Body of pancreas (tissue), 4 donors: ENCODE results near the gene UROS.

Experiments
- CTCF ChIP-seq, 7 experiments: fragments of 450-650 bp in 4 of 7; fragments of 200-600 bp in 3 of 7; sonication (generic) in 3 of 7; IDR thresholded peaks; one replicate each; pipeline ENCODE4 v1.5.1; 2016 to 2019; ENCODE audit warnings: antibody characterized with exemption in 7 of 7
- POLR2A ChIP-seq, 3 donors: fragments of 450-650 bp; IDR thresholded peaks; one replicate each; pipeline ENCODE4 v1.6.1; 2016; ENCODE audit warnings: antibody characterized with exemption in 3 of 3, mild to moderate bottlenecking in 2 of 3

- no peak for TF ChIP-seq CTCF (IDR thresholded peaks at IDR 0.05)
- no peak for TF ChIP-seq POLR2A (IDR thresholded peaks at IDR 0.05)
Measured at GRCh38 chr10:125815764-125816163, 7.3 kb downstream of the UROS start.
